Right forelimb (tissue), 1 donor: ENCODE results near the gene CISH.

ENCODE experiments used
- DNase-seq: peaks from one replicate; pipeline ENCODE4 v3.0.0-alpha.2; 2018

Gene CISH

GRCh38 chr3:50592568-50592967, 19.0 kb downstream of the CISH start:
- no peak for DNase-seq

- no peak for DNase-seq
Observed at GRCh38 chr3:50591196-50591741, 20.3 kb downstream of the CISH start.

GRCh38 chr3:50588759-50589433, 22.7 kb downstream of the CISH start:
- DNase-seq = no peak

- no peak for DNase-seq
Observed at GRCh38 chr3:50587806-50588758, 23.5 kb downstream of the CISH start.

- DNase-seq = no peak
Observed at GRCh38 chr3:50587373-50587772, 24.2 kb downstream of the CISH start.

DNA sequence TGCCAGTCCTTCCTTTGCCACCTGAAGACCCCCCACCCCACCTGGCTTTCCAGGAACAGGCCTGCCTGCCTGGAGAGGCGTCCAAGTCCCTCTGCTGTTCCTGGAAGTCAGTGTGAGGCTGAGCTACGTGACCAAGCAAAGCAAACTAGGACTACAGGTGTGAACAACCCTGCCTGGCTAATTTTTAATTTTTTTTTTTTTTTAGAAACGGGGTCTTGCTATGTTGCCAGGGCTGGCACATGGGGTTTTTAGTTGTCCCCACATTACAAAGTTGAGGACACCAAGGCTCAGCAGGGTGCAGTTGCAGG, 24.9 kb downstream of the CISH start:
- DNase-seq = no peak

GRCh38 chr3:50585919-50586762, 25.4 kb downstream of the CISH start:
- DNase-seq = no peak

GRCh38 chr3:50584391-50584790, 27.2 kb downstream of the CISH start:
- no peak for DNase-seq

DNA sequence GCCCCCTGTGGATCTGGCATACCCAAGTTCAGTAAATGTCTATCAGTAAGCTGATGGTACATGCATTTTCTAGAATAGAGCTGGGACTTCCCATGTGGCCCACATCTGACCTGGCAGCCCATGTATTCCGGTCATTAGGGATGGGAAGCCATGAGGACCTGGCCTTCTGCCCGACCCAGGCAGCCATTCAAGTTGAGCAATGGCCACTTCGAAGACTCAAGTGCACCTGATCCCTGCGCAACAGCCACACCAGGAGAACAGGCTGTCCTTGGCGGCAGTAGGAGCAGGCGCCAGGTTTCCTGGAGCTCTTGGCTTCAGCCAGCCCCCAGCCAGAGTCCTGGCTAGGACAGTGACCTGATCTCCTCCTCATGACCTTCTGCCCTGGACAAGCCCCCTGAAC, 27.7 kb downstream of the CISH start:
- DNase-seq = no peak

- DNase-seq = no peak
Observed at GRCh38 chr3:50582083-50582482, 29.5 kb downstream of the CISH start.

DNA sequence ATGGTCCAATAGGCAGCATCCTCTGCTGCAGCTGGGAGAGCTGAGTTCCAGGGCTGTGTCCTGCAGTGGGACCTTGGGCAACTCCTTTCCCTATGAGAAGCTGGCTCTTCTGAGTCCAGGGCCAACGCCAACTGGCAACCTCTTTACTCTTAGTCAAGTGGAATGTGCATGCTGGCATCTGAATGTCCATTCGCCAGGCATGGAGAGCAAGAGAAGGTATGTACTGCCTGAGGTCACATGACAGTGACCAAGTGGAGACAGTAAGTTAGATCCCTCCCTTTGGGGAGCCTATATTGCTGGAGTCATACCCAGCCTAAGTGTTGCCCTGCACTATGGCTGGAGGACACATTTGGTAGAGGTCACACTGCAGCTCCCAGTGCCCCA, 30.1 kb downstream of the CISH start:
- DNase-seq = no peak

- DNase-seq = no peak
Observed at GRCh38 chr3:50580683-50581458, 30.7 kb downstream of the CISH start.

- DNase-seq = no peak
Observed at GRCh38 chr3:50577348-50577747, 34.2 kb downstream of the CISH start.

- DNase-seq = no peak
Observed at GRCh38 chr3:50575372-50575771, 36.2 kb downstream of the CISH start.

GRCh38 chr3:50574444-50574831, 37.1 kb downstream of the CISH start:
- no peak for DNase-seq

DNA sequence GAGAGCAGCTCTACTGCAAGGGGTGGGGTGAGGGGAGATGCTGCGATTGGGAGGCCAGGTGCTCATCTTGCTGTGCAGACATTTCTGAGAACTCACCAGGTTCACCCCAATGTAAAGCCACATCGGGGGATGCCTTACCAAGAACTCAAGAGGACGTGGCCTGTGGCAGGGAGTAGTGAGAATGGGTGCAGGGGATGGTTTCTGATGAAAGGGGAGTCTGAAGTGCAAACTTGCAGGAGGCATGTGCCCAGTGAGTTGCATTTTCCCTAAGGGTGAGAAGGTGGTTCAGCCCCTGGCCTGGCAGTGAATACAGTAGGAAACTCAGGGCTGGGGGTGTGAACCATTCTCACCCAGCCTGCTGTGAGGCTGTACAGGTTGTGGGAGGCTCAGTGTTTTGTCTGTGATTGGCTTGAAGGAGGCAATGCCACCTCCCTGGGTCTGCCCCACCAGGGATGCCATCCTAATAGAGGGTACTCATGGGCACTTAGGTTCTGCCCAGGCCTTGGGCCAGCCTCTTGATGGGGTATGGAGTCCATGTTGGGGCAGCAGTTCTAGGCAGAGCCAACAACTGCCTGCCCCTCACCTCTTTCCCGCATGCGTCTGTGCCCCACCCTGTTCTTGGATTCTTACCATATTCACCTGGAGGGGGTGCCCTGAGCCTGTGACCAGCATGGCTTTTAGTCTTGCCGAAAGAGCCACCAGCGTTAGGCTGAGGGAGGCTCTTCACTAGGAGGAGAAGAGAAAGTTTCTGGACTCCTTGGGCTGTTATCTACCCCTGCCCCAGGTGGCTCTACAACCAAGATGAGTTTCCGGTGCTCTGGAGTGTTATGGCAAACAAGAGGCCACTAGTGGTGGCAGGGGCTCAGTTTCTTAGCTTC, 37.8 kb downstream of the CISH start:
- no peak for DNase-seq

DNA sequence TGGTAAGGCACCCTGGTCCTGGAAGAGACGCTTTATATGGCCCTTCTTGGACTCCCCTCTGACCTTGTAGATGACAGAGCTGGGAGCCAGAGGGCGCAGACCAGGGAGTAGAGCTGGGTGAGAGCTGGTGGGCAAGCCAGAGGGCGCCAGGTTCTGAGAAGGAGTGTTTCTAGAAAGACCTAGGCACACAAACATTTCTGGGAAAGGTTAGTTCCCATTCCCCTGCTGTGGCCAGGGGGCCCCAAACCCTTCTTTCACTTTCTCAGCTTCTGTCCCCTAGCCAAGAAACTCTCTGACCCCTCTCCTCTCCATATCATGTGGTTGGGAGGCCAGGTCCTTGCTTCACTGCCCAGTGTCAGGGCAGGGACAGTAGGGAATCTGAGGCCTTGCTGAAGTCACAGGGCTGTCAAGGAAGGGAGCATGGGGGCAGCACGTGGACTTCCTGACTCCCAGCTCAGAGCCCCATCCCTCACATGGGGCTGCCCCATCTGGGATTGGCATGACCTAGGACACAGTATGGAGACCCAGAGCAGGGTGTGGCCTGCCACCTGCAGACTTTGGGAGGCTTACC, 38.7 kb downstream of the CISH start:
- DNase-seq = no peak

DNA sequence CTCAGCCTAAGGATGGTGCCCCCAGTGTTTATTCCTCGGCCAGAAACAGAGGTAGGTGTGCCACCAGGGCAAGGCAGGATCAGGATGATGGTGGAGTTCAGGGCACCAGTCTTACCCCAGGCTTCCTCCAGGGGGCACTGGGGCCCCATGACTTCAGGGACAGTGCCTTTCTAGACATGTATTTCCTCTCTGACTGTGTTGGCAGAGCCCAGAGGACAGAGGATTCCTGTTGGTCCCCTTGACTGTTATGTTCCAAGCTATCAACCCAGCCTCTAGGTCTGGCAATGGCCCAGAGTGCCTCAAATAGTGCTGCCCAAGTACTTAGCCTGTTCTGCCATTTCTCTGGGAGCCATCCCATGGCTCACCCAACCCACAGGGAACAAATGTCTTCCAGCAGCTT, 39.4 kb downstream of the CISH start:
- peak; percentile 84 for DNase-seq

GRCh38 chr3:50571486-50571885, 40.1 kb downstream of the CISH start:
- no peak for DNase-seq

- DNase-seq = no peak
Observed at GRCh38 chr3:50570508-50571279, 40.9 kb downstream of the CISH start.
